ENCODE results near the gene NPSR1.

Gene NPSR1

GRCh38 chr7:34752929-34753328 is 94.9 kb downstream of the NPSR1 start:
- Histone ChIP-seq H3K36me3 (ENCODE audit: low read depth) (no peaks in the 10 kb centered on the region), H3K27ac (ENCODE audit: poor library complexity, severe bottlenecking) (no peak overlapping the region), H3K9me3 (ENCODE audit: severe bottlenecking) (no peaks in the 10 kb centered on the region), H3K4me3 (ENCODE audit: severe bottlenecking) (no peak overlapping the region), H3K4me1 (ENCODE audit: insufficient read depth, poor library complexity, severe bottlenecking) (no peaks in the 10 kb centered on the region), H3K27me3 (ENCODE audit: insufficient read depth, poor library complexity, severe bottlenecking) (no peaks in the 10 kb centered on the region)
- ATAC-seq (ENCODE audit: low read depth) = no peak
- TF ChIP-seq CTCF (IDR thresholded peaks at IDR 0.05; ENCODE audit: poor library complexity, severe bottlenecking) = no peak
- no peak for DNase-seq (ENCODE audit: low spot score)

- DNase-seq (ENCODE audit: low spot score) = no peak
- no peak for TF ChIP-seq CTCF (IDR thresholded peaks at IDR 0.05; ENCODE audit: poor library complexity, severe bottlenecking)
- Histone ChIP-seq H3K9me3 (ENCODE audit: severe bottlenecking) (no peaks in the 10 kb centered on the region), H3K4me3 (ENCODE audit: severe bottlenecking) (no peak overlapping the region), H3K4me1 (ENCODE audit: insufficient read depth, poor library complexity, severe bottlenecking) (no peaks in the 10 kb centered on the region), H3K27me3 (ENCODE audit: insufficient read depth, poor library complexity, severe bottlenecking) (no peaks in the 10 kb centered on the region), H3K36me3 (ENCODE audit: low read depth) (no peaks in the 10 kb centered on the region), H3K27ac (ENCODE audit: poor library complexity, severe bottlenecking) (no peak overlapping the region)
- ATAC-seq (ENCODE audit: low read depth) = no peak
These were observed 97.0 kb downstream of the NPSR1 start for GRCh38 chr7:34755008-34755407.

- DNase-seq (ENCODE audit: low spot score) = no peak
- Histone ChIP-seq H3K27me3 (ENCODE audit: insufficient read depth, poor library complexity, severe bottlenecking) (no peaks in the 10 kb centered on the region), H3K9me3 (ENCODE audit: severe bottlenecking) (no peaks in the 10 kb centered on the region), H3K4me3 (ENCODE audit: severe bottlenecking) (no peak overlapping the region), H3K27ac (ENCODE audit: poor library complexity, severe bottlenecking) (no peak overlapping the region), H3K4me1 (ENCODE audit: insufficient read depth, poor library complexity, severe bottlenecking) (no peaks in the 10 kb centered on the region), H3K36me3 (ENCODE audit: low read depth) (no peaks in the 10 kb centered on the region)
- no peak for TF ChIP-seq CTCF (IDR thresholded peaks at IDR 0.05; ENCODE audit: poor library complexity, severe bottlenecking)
- ATAC-seq (ENCODE audit: low read depth) = no peak
These were observed 98.0 kb downstream of the NPSR1 start for GRCh38 chr7:34756025-34756437.

GRCh38 chr7:34756691-34757090 is 98.7 kb downstream of the NPSR1 start:
- Histone ChIP-seq H3K9me3 (ENCODE audit: severe bottlenecking) (no peaks in the 10 kb centered on the region), H3K4me1 (ENCODE audit: insufficient read depth, poor library complexity, severe bottlenecking) (no peaks in the 10 kb centered on the region), H3K27me3 (ENCODE audit: insufficient read depth, poor library complexity, severe bottlenecking) (no peaks in the 10 kb centered on the region), H3K27ac (ENCODE audit: poor library complexity, severe bottlenecking) (no peak overlapping the region), H3K4me3 (ENCODE audit: severe bottlenecking) (no peak overlapping the region), H3K36me3 (ENCODE audit: low read depth) (no peaks in the 10 kb centered on the region)
- DNase-seq (ENCODE audit: low spot score) (no peak), ATAC-seq (ENCODE audit: low read depth) (no peak)
- TF ChIP-seq CTCF (IDR thresholded peaks at IDR 0.05; ENCODE audit: poor library complexity, severe bottlenecking) = no peak

- H3K9me3 ChIP-seq (ENCODE audit: severe bottlenecking) = no peaks in the 10 kb centered on the region
- no peaks in the 10 kb centered on the region for H3K27me3 ChIP-seq (ENCODE audit: insufficient read depth, poor library complexity, severe bottlenecking)
- DNase-seq (ENCODE audit: low spot score) (no peak), ATAC-seq (ENCODE audit: low read depth) (no peak)
- no peaks in the 10 kb centered on the region for H3K4me1 ChIP-seq (ENCODE audit: insufficient read depth, poor library complexity, severe bottlenecking)
- TF ChIP-seq CTCF (IDR thresholded peaks at IDR 0.05; ENCODE audit: poor library complexity, severe bottlenecking) = no peak
- no peak overlapping the region for H3K4me3 ChIP-seq (ENCODE audit: severe bottlenecking)
- H3K27ac ChIP-seq (ENCODE audit: poor library complexity, severe bottlenecking) = no peak overlapping the region
- H3K36me3 ChIP-seq (ENCODE audit: low read depth) = no peaks in the 10 kb centered on the region
These were observed 99.6 kb downstream of the NPSR1 start for GRCh38 chr7:34757570-34758110.
